ENCODE results near the gene AKT3.

DNA sequence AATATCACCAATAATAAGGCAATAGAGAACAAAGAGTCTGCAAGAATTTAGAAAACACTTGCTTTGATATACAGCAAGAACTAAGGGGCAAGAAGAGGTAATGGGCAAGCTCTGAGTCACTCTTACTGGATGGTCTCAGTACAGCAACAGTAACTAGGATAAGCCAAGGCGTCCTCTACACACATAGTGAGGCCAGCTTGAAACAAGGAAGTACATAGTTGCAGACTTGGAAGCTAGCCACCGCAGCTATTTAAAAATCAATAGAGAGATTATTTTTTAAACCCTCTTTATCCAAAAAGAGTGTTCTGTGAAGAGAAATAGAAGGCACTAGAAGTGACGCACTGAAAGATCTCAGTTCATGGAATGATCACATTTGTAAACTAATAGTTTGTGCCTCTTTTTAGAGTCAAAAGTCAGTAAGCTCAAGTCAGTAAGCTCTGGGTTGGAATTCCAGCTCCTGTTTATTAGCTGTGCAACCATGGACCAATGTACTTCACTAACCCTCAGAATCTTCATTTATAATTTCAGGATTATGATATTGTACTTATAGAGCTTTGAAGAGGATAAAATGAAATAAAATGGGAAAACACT is 118.6 kb downstream of the AKT3 start:
- TF ChIP-seq CTCF (IDR thresholded peaks at IDR 0.05; ENCODE audit: low read depth, low read length, poor library complexity, severe bottlenecking) (no peak), EZH2phosphoT487 (IDR thresholded peaks at IDR 0.05; ENCODE audit: borderline replicate concordance, low read length) (no peak)
